GM19025 (cell line): ENCODE data around the gene NTM.

Experiments
- ATAC-seq: cut with Tn5 transposase; IDR thresholded peaks from one replicate; pipeline ENCODE4 v1.9.1; 2021; ENCODE audit warnings: mild to moderate bottlenecking, low read depth, moderate library complexity; ENCODE audit not compliant: unreplicated experiment

The NTM gene

DNA sequence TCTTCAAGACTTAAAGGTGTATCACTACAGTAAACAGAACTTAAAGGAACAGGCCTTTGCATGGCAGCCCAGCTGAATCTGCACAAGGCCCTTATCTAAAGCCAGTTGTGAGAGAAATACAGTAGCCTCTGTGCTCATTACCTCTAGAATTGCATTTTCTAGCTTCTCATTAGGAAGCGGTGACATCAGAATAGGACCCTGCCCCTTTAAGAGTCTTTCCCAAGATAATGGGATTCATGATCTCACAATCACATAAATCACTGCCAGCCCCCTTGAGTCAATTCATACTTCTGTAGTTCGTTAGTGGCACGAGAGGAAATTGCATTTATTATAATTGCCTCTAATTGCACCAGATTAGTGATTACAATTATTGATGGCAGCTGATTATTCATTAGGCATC lies 170.3 kb downstream of the NTM start:
- ATAC-seq = no peak

DNA sequence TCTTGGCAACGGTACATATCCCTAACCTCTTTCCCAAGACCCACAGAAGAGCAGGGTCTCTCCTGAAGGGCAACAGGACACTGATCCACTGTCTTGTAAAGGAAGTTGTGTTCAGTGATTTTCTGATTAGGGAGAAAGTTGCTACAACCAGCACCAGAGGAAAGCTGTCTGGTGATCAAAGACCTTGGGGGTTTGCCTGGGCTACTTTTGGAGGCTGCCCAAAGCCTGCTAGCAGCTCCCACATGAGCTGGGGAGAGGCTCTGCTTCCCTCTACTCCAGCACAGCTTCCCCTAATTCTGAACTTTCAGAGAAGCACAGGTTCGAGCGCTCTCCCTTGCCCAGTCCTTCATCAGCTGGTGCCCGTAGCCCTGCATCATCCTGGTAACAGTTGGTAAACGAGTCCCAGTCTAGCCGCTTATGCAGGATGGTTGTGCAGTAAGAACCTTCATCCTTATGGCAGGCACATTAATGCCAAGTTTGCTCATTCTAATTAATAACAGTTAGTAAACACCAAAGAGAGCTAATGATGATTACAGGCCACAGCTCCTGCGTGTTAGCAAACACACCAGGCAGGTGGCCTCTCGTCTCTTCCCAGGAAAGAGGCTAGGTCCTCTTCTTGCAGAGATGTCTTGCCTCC lies 173.1 kb downstream of the NTM start:
- ATAC-seq = no peak

DNA sequence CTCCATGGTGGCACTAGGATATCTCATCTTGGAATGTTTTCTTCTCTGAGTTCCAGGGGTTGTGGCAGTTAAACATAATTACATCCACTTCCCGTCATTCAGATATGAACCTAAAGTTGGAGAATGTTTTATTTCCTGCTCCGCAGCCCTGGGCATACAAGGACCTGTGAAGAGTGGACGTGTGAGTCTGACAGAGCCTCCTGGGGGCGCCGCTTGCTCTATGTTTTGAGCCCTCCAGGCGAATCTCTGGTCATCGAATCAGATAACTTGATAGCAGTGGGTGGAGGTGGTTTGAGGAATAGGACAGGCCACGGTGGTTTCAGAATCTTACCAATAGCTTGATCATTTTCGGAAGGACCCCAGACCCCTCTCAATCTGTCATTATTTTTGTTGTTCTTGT lies 174.2 kb downstream of the NTM start:
- no peak for ATAC-seq

DNA sequence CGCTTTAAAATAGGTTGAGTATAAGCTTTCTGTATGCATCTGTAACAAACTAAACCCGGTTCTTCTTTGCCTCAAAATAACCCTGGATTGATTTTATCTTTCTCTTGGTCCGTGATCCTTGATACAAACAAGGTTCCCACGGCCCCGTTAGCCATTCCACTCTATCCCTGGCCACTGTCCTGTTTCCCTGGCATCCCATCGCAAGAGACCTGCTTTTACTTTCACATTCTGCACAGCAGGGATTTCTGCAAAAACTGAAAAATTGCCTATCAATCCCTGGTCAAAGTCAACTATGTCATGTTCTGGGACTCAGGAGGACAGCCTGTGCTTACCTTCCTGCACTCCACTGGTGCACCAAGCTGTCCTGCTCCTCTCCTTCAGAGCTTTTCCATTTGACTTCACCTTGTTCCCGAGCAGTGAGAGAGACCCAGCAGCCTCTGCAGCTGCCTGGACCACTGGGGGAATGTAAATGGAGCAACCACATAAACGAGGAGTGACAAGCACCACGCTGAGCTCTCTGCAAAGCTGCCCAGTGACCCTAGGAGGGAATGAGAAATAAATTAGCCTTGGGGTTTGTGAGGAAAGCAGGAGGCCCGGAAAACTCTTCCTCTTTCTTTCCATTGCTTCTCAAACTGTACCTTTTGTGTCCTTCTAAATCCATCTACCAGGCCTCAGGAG lies 175.9 kb downstream of the NTM start:
- no peak for ATAC-seq

DNA sequence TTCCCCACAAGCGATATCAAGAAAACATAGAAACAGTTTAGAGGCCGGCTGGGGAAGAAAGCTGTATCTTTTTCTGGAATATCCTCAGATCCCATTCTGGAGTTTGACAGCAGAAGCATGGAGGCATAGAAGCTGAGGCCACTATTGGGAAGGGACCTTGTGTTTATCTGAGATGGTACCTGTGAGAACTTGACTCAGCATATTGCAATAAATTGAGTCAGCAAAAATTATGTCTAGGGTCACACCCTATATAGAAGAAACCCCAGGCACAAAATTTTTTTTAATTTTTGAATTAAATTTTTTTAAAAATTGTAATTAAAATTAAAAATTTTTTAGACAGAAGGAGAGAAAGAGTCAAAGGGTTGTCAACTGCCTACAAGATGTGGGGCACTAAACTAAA lies 178.7 kb downstream of the NTM start:
- ATAC-seq = no peak

DNA sequence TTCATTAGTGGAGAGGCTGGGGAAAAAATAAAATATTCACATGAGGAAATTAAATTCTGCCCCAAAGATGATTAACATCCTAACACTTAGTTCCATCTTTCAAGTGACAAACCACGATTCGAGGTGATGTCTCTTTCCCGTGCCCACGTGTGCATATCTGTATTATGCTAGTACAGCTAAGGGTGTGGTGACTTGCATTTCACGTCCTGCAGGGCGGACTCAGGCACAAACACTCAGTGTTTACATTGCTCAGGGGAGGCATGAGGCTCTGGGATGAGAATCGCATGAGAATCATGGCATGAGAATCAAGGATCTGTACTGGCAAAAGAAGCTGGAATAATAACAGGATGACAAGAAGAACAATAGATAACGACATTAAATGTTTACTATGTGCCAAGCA lies 179.4 kb downstream of the NTM start:
- no peak for ATAC-seq

DNA sequence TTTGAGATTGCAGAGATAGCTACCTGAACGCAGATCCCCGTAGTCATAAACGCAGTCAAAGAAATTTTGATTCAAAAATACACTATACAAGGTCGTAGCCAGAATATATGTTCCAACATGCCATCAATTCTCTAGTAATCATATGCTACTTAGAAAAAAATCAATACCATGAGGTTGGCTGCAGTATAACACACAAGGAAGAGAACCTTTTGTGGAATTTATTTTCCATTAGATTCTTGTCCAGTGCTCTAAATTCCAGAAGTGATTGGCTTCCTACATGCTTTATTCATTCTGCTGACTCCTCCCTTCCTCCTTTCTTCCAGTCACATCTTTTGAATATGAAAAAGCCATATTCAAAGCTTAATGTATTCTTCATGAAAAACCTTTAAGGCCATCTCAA lies 189.9 kb downstream of the NTM start:
- no peak for ATAC-seq

DNA sequence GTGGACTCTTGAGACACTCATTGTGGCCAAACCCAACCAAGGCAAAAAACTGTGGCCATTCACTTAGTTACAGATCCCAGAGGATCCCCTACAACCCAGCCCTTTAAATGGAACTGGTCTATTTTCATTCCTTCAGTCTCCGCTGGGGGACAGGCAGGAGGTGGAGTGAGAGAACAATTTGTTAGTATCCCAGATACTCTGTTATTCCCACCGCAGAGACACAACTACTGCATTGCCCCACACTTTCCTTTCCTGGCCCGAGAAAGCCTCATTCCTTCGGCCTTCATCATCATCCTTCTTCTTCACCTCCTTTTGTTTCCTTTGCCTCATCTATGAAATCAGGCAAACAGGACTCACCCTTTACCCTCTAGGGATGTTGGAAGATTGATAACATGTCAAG lies 191.1 kb downstream of the NTM start:
- ATAC-seq = no peak

DNA sequence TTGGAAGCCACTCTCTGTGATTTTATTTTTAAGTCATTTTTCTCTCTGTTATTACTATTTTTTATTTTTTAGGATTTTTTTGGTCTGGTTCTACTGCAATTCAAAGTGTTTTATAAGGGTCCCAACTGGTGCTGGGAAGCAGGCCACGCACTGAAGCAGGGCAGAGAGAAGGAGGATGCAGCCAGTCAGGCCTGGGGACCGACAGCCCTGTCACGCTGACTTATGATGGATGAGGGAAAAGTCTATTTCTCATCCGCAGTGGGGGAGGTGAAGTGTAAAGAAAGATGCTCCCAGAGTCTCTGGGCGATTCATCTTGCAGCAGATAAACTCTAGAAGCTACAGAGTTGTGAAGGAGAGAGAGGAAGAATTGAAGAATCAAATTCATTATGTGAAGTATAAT lies 191.6 kb downstream of the NTM start:
- no peak for ATAC-seq

DNA sequence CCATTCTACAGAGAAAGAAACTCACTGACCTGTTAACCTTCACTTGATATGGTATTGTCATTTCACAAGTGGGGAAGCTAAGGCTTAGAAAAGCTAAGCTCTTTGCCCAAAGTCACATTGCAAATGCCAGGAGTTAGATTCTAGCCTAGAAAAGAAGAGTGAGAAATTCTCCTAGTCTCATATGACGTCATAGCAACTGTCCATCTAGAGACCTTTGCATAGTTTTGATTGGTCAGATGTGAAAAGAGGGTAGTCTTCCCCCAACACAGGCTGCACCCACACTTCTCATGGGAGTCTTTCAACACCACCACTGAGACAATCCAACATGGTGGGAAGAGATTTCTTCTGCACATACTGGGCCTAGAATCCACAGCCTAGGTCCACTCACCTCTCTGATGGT lies 197.9 kb downstream of the NTM start:
- ATAC-seq = no peak

DNA sequence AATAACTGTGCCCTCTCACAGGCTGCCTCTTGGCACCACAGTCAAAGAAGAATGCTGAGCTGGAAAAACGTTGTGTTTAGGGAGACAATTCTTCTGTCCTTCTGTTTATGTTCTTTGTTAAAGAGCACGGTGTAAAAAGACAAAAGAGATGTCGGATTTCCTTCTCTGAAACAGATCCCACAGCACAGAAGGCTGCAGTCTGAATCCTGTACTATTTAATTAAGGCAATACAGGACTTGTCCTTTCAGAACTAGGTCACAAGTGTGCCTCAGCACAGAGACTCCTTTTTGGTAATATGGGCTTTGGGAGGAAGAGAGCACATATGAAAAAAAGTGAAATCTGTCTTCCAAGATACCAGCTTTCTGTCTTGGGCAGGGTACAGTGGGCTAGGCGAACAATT lies 201.2 kb downstream of the NTM start:
- no peak for ATAC-seq

DNA sequence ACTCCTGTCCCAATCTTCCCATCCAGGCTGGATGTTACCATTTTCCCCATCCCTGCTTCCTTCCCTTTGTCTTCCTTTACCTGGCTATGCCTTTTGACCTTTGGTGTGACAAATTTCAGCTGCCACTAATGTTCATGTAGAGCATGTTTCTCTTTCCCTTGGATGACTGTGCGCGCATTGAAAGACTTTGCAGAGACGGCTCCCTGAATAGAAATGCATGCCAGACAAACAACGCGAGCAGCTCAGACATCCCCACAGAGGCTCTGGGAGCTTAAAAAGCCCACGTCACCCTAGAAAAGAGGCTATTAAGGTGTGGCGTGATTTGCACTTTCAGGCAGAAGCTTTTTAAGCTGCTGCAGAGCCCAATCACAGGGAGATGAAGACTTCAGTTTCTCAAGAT lies 202.0 kb downstream of the NTM start:
- no peak for ATAC-seq

DNA sequence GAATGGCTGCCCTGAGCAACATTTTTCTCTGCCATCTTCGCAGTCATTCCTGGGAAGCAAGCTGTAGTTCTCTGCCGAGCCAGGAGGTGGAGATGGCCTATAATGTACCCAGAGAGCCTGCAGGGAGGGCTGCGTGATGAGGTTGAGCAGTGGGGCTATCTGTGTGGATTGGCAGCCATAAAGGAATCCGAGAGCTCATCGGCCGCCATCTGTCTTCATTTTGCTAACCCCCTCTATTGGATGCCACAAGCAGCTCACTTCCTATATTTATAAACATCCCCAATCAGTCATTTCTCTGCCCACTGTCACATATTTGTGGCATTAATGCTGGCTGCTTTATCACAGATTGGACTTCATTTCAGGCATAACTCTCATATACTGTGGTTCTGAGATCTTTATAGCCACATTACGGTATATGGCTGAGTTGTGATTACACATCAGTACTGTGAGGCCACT lies 209.5 kb downstream of the NTM start:
- no peak for ATAC-seq

DNA sequence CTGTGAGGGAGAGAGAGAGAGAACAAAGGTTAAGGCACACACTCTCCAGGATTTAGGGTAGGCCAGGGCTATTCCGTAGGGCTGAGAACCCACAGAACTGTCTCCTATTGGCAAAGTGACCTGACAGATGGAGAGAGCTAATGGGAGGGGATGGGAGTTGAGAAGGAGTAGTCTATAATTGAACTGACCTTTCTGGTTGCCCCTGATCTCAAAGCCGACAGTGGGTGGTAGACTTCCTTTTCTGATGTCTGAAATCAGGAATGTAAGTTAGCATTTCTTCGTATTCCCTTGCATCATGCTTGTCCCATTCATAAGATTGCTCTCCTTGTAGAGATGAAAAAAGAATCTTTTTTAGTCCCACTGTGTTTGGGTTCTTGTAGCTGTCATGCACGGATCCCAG lies 210.1 kb downstream of the NTM start:
- no peak for ATAC-seq

DNA sequence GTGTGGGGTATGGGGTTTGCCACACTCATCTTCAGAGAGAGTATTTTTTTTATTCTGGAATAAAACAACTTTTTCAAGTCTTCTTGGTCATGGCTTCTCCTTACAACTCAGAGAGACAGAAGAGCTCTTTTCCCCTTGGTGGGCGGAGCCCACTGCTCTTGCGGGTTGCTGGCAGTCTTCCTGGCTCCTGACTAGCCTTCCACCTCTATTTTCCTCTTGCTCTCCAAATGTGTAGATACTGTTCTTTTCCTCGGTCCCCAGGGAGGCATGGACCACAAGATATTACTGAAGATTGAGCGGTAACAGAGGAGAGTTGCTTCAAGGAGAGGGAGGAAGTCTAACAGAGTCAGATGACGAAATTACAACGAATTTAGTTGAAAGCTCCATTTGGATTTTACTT lies 210.6 kb downstream of the NTM start:
- no peak for ATAC-seq

DNA sequence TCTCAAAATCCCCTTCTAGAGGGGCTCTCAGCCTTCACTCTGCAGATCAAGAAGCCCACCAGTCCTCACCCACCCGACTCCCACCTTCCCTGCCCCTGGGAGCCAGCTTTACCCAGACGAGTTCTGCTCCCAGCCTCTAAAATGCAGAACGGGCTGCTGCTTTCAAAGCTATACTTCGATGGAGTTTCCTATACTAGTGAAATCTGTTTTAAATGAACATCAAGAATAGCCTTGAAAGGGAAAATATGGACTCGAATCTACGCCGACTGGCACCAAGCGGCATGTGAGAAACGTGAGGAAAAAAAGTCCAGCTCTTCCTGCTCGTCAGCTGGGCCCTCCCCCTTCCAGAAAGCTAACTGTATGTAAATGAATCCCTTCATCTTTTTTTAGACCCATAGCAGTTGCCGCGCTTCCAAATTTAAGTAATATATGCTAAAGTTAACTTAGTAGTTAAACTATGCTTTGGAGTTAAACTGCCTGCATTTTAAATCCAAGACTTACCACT lies 211.7 kb downstream of the NTM start:
- ATAC-seq = no peak

DNA sequence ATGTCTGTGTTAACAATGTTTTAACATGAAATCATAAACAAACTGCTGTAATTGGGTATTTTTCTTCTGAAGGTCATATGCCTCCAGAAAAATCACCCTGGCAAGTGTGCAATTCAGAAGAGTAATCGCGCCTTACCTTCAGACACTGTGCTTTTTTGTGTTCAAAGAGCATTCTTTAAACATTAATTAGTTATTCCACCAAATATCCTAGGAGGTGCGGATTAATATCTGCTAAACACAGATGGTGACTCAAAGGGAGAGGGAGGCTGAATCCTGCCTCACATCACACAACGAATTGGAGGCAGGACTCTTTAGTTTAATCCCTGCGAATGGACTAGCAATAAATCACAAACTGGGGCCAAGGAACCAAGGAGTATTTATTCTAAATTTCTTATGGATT lies 213.0 kb downstream of the NTM start:
- ATAC-seq = no peak

DNA sequence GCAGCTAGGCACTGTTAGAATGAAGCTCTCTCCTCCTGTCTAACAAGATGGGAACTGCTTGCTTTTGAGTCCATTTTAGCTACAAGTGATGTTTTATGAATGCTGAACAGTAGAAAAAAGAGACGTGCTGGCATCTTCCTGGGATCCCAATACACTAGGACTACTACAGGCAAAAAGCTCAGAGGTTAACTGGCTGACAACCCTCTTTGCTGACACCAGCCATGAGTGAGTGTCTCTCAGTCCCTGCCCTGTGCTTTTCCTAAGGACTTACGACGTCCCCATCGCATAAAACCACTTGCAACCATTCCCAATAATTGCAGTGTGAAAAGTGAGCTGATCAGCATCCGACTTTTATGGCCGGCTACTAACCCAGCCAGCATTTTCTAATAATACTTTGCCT lies 213.5 kb downstream of the NTM start:
- ATAC-seq = no peak

DNA sequence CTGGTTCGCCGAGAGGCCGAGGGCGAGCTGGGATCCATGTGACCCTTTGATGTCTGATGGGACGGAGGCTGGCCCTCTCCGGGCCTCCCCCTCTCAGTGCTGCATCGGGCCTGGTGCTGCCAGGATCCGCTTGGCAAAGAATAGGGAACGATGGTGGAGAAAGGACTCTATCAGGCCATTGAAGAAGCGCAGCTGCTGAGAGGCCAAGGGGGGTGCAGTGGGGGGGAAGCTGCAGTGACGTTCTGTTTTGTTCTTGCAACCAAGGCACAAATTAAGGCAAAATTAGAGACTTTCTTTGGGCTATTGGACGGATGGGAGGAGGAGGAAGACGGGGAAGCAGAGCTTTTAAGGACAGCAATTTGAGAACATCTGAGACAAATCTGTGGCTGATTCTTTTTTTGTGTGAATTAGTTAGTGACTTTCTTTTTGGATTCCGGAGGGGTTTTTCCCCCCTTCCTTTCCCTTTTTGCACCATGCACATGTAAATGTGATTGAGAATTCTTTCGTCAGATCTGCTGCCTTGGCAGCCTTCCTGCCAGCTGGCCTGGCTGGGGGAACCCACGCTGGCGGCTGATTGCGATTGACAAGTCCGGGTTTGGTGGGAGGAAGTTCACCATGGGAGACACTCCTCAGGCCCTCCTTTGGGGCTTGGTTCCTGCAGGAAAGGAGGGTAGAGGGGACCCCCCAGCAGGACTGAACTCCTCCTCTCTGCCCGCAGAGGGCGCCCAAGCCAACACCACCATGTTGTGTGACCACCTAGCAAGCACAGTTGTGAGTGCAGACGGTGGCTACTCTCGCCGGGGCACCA lies 214.6 kb downstream of the NTM start:
- ATAC-seq = no peak

DNA sequence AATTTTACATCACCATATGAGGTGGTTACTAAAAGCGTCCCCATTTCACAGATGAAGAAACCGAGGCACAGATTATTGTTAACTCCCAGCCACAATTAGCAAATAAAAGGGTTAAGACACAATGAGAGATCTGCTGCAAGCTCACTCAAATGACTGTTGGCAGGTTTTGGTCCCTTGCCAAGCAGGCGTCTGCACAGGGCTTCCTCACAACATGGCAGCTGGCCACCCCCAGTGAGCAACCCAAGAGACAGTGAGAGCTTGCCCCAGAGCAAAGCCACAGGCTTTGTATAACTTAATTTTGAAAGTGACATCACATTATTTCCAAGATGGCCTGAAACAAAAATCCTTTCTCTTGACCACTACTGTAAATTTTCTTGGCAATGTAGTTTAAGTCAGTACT lies 217.6 kb downstream of the NTM start:
- ATAC-seq = no peak

DNA sequence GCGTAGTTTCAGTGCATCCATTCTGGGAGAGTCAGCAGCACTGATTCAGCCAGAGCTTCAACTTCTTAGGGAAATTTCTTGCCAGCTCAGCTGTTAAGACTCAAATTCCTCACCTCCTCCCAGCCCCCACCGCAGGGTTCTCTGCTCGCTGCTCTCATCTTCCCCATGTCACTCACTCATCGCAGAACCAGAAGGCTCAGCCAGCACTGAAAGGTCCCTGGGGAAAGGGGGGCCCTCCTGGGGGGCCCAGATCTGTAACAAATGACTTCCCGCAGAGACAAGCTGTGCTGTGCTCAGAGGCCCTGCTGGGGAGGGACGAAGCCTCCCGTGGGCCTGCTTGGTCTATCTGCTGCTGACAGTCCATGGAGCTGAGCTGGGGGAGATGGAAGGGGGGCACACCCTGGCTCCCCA lies 220.6 kb downstream of the NTM start:
- no peak for ATAC-seq

DNA sequence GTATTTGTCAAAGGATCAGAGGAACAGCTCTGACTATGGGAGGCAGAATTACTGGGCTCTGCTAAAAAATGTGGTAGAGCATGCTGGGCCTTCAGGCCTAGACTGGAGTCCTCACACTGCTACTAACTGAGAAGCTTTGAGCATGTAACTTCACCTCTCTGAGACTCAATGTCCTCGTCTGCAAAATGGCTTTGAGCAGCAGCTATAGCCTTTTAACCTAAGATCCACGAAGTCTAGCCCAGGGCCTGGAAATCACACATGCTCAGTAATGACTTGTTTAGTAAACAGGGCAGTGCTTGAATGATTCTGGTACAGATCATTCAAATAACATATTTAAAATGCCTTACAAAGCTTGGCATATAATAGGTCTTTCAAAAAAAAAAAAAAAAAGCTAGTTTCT lies 221.7 kb downstream of the NTM start:
- no peak for ATAC-seq
